SJSA1 (cell line): Measurements from ENCODE around the gene UBR2. TPM values are rescaled to one million over a fixed set of nuclear protein-coding genes. Genes with fewer than 3 reads are reported as not detected.
"Not testable (repeated sequence)": the region's sequence is repeated elsewhere in the genome, so short reads cannot be mapped to it uniquely, and the experiment has no call there.

Experiments used
- DNase-seq, 2 experiments: peaks; one replicate each; pipeline ENCODE4 v3.0.0-alpha.2; 2015 to 2020; ENCODE audit warnings: low spot score in 2 of 2, low read depth in 1 of 2
- H3K27ac ChIP-seq: fragments of 250-450 bp; sonication (Bioruptor Pico); 2 replicates; pipeline ENCODE4 v1.5.1; 2020; ENCODE audit warnings: mild to moderate bottlenecking, moderate library complexity
- H3K27me3 ChIP-seq: fragments of 250-450 bp; sonication (Bioruptor Pico); replicated peaks from 2 replicates; pipeline ENCODE4 v1.5.1; 2020; ENCODE audit warnings: mild to moderate bottlenecking, moderate library complexity
- H3K36me3 ChIP-seq: fragments of 250-450 bp; sonication (Bioruptor Pico); 2 replicates; pipeline ENCODE4 v1.5.1; 2020; ENCODE audit warnings: mild to moderate bottlenecking
- H3K4me1 ChIP-seq: fragments of 250-450 bp; sonication (Bioruptor Pico); replicated peaks from 2 replicates; pipeline ENCODE4 v1.6.1; 2021; ENCODE audit warnings: mild to moderate bottlenecking
- H3K4me3 ChIP-seq: fragments of 250-450 bp; sonication (Bioruptor Pico); 2 replicates; pipeline ENCODE4 v1.5.1; 2020; ENCODE audit warnings: mild to moderate bottlenecking
- H3K9me3 ChIP-seq: fragments of 250-450 bp; sonication (Bioruptor Pico); replicated peaks from 2 replicates; pipeline ENCODE4 v1.5.1; 2020; ENCODE audit warnings: mild to moderate bottlenecking
- total RNA-seq: library from RNA; depleted of rRNA; stranded (reverse); fragments of >200 nt; shearing (Covaris generic); gene quantifications from 2 replicates; pipeline ENCODE4 v1.2.3, GENCODE V29; 2014

The UBR2 gene
- total RNA-seq, 1 experiment from 2014 or later, result 19.5 TPM

GRCh38 chr6:42537536-42537935, 26.3 kb upstream of the UBR2 start:
- Histone ChIP-seq H3K9me3 (no peaks in the 10 kb centered on the region), H3K4me3 (no peak overlapping the region), H3K27ac (no peak overlapping the region), H3K4me1 (no peaks in the 10 kb centered on the region; the same call in 1 of the 2 replicates), H3K27me3 (no peaks in the 10 kb centered on the region), H3K36me3 (no peaks in the 10 kb centered on the region)
- DNase-seq, result no peak

GRCh38 chr6:42539135-42539534, 24.7 kb upstream of the UBR2 start:
- Histone ChIP-seq H3K9me3 (no peaks in the 10 kb centered on the region), H3K36me3 (no peaks in the 10 kb centered on the region), H3K4me3 (no peak overlapping the region), H3K27me3 (no peaks in the 10 kb centered on the region), H3K4me1 (no peaks in the 10 kb centered on the region; the same call in 1 of the 2 replicates), H3K27ac (no peak overlapping the region)
- DNase-seq, result no peak

- Histone ChIP-seq H3K9me3 (no peaks in the 10 kb centered on the region), H3K4me1 (peaks cover 10% of the 10 kb centered on the region), H3K36me3 (no peaks in the 10 kb centered on the region), H3K4me3 (no peak overlapping the region), H3K27ac (no peak overlapping the region), H3K27me3 (no peaks in the 10 kb centered on the region)
- DNase-seq, result no peak
Measured at GRCh38 chr6:42545226-42545773, 18.5 kb upstream of the UBR2 start.

GRCh38 chr6:42547407-42548329, 16.2 kb upstream of the UBR2 start:
- H3K36me3 ChIP-seq, result no peaks in the 10 kb centered on the region
- H3K27ac ChIP-seq, result no peak overlapping the region
- peaks cover 10% of the 10 kb centered on the region for H3K4me1 ChIP-seq
- no peaks in the 10 kb centered on the region for H3K9me3 ChIP-seq
- DNase-seq, result peak; percentile 78 to 85
- no peaks in the 10 kb centered on the region for H3K27me3 ChIP-seq
- H3K4me3 ChIP-seq, result peak overlapping the region; percentile 38

GRCh38 chr6:42550277-42550676, 13.6 kb upstream of the UBR2 start:
- Histone ChIP-seq H3K36me3 (no peaks in the 10 kb centered on the region), H3K27ac (no peak overlapping the region), H3K4me3 (no peak overlapping the region), H3K4me1 (peaks cover 10% of the 10 kb centered on the region), H3K9me3 (no peaks in the 10 kb centered on the region), H3K27me3 (no peaks in the 10 kb centered on the region)
- no peak for DNase-seq

- peaks cover 10% of the 10 kb centered on the region for H3K4me1 ChIP-seq
- H3K27ac ChIP-seq, result no peak overlapping the region
- no peak for DNase-seq
- no peaks in the 10 kb centered on the region for H3K9me3 ChIP-seq
- no peaks in the 10 kb centered on the region for H3K36me3 ChIP-seq
- H3K27me3 ChIP-seq, result no peaks in the 10 kb centered on the region
- no peak overlapping the region for H3K4me3 ChIP-seq
Measured at GRCh38 chr6:42551217-42551616, 12.6 kb upstream of the UBR2 start.

- H3K27ac ChIP-seq, result no peak overlapping the region
Measured at GRCh38 chr6:42552380-42552779, 11.4 kb upstream of the UBR2 start.

GRCh38 chr6:42555477-42556457, 8.1 kb upstream of the UBR2 start:
- H3K36me3 ChIP-seq, result no peaks in the 10 kb centered on the region
- H3K4me3 ChIP-seq, result no peak overlapping the region
- H3K27me3 ChIP-seq, result no peaks in the 10 kb centered on the region
- no peak overlapping the region for H3K27ac ChIP-seq
- no peak for DNase-seq
- no peaks in the 10 kb centered on the region for H3K9me3 ChIP-seq
- H3K4me1 ChIP-seq, result no peaks in the 10 kb centered on the region

More at GRCh38 chr6:42552380-42552779, 11.4 kb upstream of the UBR2 start:
- Histone ChIP-seq H3K9me3 (no peaks in the 10 kb centered on the region), H3K4me3 (no peak overlapping the region), H3K4me1 (peaks cover 6% of the 10 kb centered on the region), H3K27me3 (no peaks in the 10 kb centered on the region), H3K36me3 (no peaks in the 10 kb centered on the region)
- DNase-seq, result no peak

- H3K9me3 ChIP-seq, result no peaks in the 10 kb centered on the region
- no peaks in the 10 kb centered on the region for H3K27me3 ChIP-seq
- H3K4me1 ChIP-seq, result no peaks in the 10 kb centered on the region
- no peak overlapping the region for H3K4me3 ChIP-seq
- DNase-seq, result no peak
- H3K27ac ChIP-seq, result no peak overlapping the region
- no peaks in the 10 kb centered on the region for H3K36me3 ChIP-seq
Measured at GRCh38 chr6:42556462-42556861, 7.4 kb upstream of the UBR2 start.

GRCh38 chr6:42559276-42559675, 4.6 kb upstream of the UBR2 start:
- H3K4me1 ChIP-seq, H3K27me3 ChIP-seq, H3K36me3 ChIP-seq, H3K4me3 ChIP-seq, DNase-seq, H3K27ac ChIP-seq, H3K9me3 ChIP-seq: not testable (repeated sequence)

- Histone ChIP-seq H3K9me3 (no peaks in the 10 kb centered on the region), H3K27ac (no peak overlapping the region), H3K4me1 (peaks cover 4% of the 10 kb centered on the region; the same call in 1 of the 2 replicates), H3K4me3 (no peak overlapping the region), H3K36me3 (peaks cover 6% of the 10 kb centered on the region; the same call in 1 of the 2 replicates), H3K27me3 (no peaks in the 10 kb centered on the region)
- DNase-seq, result no peak
Measured at GRCh38 chr6:42561986-42562385, 1.8 kb upstream of the UBR2 start.

- H3K9me3 ChIP-seq, result no peaks in the 10 kb centered on the region
- H3K36me3 ChIP-seq, result peaks cover 9% of the 10 kb centered on the region; the same call in 1 of the 2 replicates
- no peak overlapping the region for H3K27ac ChIP-seq
- H3K4me3 ChIP-seq, result no peak overlapping the region
- H3K27me3 ChIP-seq, result no peaks in the 10 kb centered on the region
- peaks cover 4% of the 10 kb centered on the region; the same call in 1 of the 2 replicates for H3K4me1 ChIP-seq
- DNase-seq, result no peak
Measured at GRCh38 chr6:42562788-42563405, 932 bp upstream of the UBR2 start.

GRCh38 chr6:42564506-42564825, 637 bp downstream of the UBR2 start:
- peaks cover 12% of the 10 kb centered on the region for H3K4me1 ChIP-seq
- H3K27ac ChIP-seq, result peak overlapping the region; percentile 68
- H3K36me3 ChIP-seq, result peaks cover 13% of the 10 kb centered on the region; the same call in 1 of the 2 replicates
- peak overlapping the region; percentile 71 for H3K4me3 ChIP-seq
- DNase-seq, result no peak
- no peaks in the 10 kb centered on the region for H3K9me3 ChIP-seq
- H3K27me3 ChIP-seq, result no peaks in the 10 kb centered on the region
